ENCODE measurements around the gene LRCH3. TPM values are rescaled to one million over a fixed set of nuclear protein-coding genes. Genes with fewer than 3 reads are reported as not detected.

Gene LRCH3
- total RNA-seq, 1 experiment from 2014 or later, result 63.6 TPM

DNA sequence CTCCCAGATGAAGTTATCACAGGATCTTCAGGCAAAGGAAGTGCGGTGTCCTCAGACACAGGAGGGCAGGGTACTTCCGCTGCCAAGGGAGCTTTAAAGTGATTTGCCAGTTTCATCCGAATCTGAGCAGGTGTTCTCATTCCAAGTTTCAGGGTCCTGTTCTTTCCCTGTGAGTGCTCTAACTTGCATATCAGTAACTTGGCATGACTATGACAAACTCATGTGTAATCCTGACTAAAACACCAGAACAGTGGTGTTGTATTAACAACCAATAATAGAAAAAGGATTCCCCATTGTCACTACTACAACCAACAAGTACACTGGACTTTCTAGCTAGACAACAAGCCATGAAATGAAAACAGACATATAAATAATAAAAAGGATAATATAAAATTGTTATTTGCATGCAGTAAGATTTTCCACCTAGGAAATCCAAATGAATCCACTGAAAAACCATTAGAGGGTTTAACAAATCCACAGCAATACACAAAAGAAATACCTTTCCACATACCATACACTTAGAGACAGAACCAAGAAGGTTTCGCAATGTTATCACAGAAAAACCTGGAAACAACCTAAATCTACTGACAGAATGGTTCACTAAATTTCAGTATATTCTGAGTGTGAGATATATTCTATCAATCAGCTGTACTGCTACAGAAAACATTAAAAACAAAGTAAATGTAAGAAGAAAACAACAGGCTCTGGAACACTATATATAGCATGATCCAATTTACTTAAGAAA lies 118.1 kb downstream of the LRCH3 start:
- Mint-ChIP-seq H3K36me3 (no peaks in the 10 kb centered on the region), H3K4me3 (no peak overlapping the region), H3K9me3 (no peaks in the 10 kb centered on the region), H3K27ac (no peak overlapping the region), H3K27me3 (ENCODE audit: low read depth) (no peaks in the 10 kb centered on the region), H3K4me1 (peaks cover 18% of the 10 kb centered on the region)
- DNase-seq (ENCODE audit: low spot score) (no peak), ATAC-seq (no peak)
- TF ChIP-seq, protein P1, sequence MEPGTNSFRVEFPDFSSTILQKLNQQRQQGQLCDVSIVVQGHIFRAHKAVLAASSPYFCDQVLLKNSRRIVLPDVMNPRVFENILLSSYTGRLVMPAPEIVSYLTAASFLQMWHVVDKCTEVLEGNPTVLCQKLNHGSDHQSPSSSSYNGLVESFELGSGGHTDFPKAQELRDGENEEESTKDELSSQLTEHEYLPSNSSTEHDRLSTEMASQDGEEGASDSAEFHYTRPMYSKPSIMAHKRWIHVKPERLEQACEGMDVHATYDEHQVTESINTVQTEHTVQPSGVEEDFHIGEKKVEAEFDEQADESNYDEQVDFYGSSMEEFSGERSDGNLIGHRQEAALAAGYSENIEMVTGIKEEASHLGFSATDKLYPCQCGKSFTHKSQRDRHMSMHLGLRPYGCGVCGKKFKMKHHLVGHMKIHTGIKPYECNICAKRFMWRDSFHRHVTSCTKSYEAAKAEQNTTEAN (CRISPR knock-in tag; IDR thresholded peaks at IDR 0.05), result no peak
- TF ChIP-seq GABPB1 (CRISPR knock-in tag; IDR thresholded peaks at IDR 0.05), result no peak
- TF ChIP-seq, protein P2, sequence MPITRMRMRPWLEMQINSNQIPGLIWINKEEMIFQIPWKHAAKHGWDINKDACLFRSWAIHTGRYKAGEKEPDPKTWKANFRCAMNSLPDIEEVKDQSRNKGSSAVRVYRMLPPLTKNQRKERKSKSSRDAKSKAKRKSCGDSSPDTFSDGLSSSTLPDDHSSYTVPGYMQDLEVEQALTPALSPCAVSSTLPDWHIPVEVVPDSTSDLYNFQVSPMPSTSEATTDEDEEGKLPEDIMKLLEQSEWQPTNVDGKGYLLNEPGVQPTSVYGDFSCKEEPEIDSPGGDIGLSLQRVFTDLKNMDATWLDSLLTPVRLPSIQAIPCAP (CRISPR knock-in tag; IDR thresholded peaks at IDR 0.05), result no peak
- TF ChIP-seq GRHL2 (CRISPR knock-in tag; IDR thresholded peaks at IDR 0.05; ENCODE audit: insufficient replicate concordance, severe bottlenecking), result no peak
- no peak for TF ChIP-seq ESRRA (CRISPR knock-in tag; IDR thresholded peaks at IDR 0.05; ENCODE audit: borderline replicate concordance)
- TF ChIP-seq, protein P3, sequence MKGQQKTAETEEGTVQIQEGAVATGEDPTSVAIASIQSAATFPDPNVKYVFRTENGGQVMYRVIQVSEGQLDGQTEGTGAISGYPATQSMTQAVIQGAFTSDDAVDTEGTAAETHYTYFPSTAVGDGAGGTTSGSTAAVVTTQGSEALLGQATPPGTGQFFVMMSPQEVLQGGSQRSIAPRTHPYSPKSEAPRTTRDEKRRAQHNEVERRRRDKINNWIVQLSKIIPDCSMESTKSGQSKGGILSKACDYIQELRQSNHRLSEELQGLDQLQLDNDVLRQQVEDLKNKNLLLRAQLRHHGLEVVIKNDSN (CRISPR knock-in tag; IDR thresholded peaks at IDR 0.05), result no peak
- no peak for TF ChIP-seq RORB (CRISPR knock-in tag; IDR thresholded peaks at IDR 0.05)
- TF ChIP-seq ZNF121 (CRISPR knock-in tag; IDR thresholded peaks at IDR 0.05), result no peak
- no peak for TF ChIP-seq JAZF1 (CRISPR knock-in tag; IDR thresholded peaks at IDR 0.05)
- TF ChIP-seq, protein P4, sequence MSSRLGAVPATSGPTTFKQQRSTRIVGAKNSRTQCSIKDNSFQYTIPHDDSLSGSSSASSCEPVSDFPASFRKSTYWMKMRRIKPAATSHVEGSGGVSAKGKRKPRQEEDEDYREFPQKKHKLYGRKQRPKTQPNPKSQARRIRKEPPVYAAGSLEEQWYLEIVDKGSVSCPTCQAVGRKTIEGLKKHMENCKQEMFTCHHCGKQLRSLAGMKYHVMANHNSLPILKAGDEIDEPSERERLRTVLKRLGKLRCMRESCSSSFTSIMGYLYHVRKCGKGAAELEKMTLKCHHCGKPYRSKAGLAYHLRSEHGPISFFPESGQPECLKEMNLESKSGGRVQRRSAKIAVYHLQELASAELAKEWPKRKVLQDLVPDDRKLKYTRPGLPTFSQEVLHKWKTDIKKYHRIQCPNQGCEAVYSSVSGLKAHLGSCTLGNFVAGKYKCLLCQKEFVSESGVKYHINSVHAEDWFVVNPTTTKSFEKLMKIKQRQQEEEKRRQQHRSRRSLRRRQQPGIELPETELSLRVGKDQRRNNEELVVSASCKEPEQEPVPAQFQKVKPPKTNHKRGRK (CRISPR knock-in tag; IDR thresholded peaks at IDR 0.05; ENCODE audit: borderline replicate concordance), result no peak
- ChIA-PET CTCF (interaction anchor here (0.5 to 1.1 kb wide), 2 partner anchors 136 to 171 kb away, joined by 3 to 5 read pairs; no protein-coding TSS in a partner anchor), POLR2A (no interaction called here)

DNA sequence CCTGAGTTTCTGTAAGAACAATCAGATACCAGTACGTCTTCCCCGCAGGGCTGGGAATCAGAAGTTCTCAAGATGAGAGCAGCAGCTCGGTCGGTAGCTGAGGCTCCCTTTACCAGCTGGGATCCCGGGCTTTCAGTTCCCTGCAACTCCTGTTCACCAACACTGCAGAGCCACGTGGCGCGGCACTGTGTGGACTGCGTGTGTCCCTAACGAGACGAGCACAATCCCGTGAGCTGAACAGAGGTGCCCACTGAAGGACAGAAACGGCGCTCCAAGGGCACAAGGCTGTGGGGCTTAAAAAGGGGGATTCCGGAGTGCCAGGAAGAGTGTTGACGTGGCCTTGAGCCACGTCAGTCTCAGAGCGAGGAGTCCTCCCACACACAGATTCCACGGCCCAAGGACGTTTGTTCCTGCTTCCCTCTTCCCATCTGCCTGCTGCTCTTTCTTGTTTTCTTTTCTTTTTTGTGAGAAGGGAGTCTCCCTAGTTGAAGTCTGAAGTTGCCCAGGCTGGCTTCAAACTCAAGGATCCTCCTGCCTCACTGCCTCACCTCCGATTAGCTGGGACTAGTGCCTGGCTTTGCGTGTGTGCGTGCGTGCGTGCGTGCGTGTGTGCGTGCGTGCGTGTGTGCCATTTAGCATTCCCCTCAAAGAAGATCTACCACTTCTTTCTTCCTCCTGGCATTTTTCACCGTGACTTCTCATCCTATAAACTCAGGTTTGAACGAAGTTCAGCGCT lies 121.9 kb downstream of the LRCH3 start:
- ATAC-seq (peak; percentile 44), DNase-seq (ENCODE audit: low spot score) (no peak)
- POLR2A ChIA-PET, result no interaction called here
- Mint-ChIP-seq H3K27me3 (ENCODE audit: low read depth) (no peaks in the 10 kb centered on the region), H3K4me3 (no peak overlapping the region), H3K36me3 (no peaks in the 10 kb centered on the region), H3K27ac (0 out of 2 replicates have a peak overlapping the region, but pooled peaks have one; percentile 45), H3K9me3 (no peaks in the 10 kb centered on the region), H3K4me1 (peaks cover 10% of the 10 kb centered on the region)
- CTCF ChIA-PET, result interaction anchor here (0.5 to 1.4 kb wide), 4 partner anchors 10 to 166 kb away, joined by 3 to 4 read pairs (median 4); no protein-coding TSS in a partner anchor
- TF ChIP-seq SOX15 (CRISPR knock-in tag; IDR thresholded peaks at IDR 0.05) (no peak), TP53 (CRISPR knock-in tag; IDR thresholded peaks at IDR 0.05) (no peak), CBFB (CRISPR knock-in tag; IDR thresholded peaks at IDR 0.05; ENCODE audit: low read depth) (no peak), CREB1 (CRISPR knock-in tag; IDR thresholded peaks at IDR 0.05) (no peak), OVOL2 (CRISPR knock-in tag; IDR thresholded peaks at IDR 0.05; ENCODE audit: borderline replicate concordance) (no peak), GRHL2 (CRISPR knock-in tag; IDR thresholded peaks at IDR 0.05; ENCODE audit: insufficient replicate concordance, severe bottlenecking) (no peak)
- TF ChIP-seq, protein P5, sequence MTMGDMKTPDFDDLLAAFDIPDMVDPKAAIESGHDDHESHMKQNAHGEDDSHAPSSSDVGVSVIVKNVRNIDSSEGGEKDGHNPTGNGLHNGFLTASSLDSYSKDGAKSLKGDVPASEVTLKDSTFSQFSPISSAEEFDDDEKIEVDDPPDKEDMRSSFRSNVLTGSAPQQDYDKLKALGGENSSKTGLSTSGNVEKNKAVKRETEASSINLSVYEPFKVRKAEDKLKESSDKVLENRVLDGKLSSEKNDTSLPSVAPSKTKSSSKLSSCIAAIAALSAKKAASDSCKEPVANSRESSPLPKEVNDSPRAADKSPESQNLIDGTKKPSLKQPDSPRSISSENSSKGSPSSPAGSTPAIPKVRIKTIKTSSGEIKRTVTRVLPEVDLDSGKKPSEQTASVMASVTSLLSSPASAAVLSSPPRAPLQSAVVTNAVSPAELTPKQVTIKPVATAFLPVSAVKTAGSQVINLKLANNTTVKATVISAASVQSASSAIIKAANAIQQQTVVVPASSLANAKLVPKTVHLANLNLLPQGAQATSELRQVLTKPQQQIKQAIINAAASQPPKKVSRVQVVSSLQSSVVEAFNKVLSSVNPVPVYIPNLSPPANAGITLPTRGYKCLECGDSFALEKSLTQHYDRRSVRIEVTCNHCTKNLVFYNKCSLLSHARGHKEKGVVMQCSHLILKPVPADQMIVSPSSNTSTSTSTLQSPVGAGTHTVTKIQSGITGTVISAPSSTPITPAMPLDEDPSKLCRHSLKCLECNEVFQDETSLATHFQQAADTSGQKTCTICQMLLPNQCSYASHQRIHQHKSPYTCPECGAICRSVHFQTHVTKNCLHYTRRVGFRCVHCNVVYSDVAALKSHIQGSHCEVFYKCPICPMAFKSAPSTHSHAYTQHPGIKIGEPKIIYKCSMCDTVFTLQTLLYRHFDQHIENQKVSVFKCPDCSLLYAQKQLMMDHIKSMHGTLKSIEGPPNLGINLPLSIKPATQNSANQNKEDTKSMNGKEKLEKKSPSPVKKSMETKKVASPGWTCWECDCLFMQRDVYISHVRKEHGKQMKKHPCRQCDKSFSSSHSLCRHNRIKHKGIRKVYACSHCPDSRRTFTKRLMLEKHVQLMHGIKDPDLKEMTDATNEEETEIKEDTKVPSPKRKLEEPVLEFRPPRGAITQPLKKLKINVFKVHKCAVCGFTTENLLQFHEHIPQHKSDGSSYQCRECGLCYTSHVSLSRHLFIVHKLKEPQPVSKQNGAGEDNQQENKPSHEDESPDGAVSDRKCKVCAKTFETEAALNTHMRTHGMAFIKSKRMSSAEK (CRISPR knock-in tag; IDR thresholded peaks at IDR 0.05; ENCODE audit: borderline replicate concordance), result no peak
- TF ChIP-seq, protein P6, sequence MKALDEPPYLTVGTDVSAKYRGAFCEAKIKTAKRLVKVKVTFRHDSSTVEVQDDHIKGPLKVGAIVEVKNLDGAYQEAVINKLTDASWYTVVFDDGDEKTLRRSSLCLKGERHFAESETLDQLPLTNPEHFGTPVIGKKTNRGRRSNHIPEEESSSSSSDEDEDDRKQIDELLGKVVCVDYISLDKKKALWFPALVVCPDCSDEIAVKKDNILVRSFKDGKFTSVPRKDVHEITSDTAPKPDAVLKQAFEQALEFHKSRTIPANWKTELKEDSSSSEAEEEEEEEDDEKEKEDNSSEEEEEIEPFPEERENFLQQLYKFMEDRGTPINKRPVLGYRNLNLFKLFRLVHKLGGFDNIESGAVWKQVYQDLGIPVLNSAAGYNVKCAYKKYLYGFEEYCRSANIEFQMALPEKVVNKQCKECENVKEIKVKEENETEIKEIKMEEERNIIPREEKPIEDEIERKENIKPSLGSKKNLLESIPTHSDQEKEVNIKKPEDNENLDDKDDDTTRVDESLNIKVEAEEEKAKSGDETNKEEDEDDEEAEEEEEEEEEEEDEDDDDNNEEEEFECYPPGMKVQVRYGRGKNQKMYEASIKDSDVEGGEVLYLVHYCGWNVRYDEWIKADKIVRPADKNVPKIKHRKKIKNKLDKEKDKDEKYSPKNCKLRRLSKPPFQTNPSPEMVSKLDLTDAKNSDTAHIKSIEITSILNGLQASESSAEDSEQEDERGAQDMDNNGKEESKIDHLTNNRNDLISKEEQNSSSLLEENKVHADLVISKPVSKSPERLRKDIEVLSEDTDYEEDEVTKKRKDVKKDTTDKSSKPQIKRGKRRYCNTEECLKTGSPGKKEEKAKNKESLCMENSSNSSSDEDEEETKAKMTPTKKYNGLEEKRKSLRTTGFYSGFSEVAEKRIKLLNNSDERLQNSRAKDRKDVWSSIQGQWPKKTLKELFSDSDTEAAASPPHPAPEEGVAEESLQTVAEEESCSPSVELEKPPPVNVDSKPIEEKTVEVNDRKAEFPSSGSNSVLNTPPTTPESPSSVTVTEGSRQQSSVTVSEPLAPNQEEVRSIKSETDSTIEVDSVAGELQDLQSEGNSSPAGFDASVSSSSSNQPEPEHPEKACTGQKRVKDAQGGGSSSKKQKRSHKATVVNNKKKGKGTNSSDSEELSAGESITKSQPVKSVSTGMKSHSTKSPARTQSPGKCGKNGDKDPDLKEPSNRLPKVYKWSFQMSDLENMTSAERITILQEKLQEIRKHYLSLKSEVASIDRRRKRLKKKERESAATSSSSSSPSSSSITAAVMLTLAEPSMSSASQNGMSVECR (CRISPR knock-in tag; IDR thresholded peaks at IDR 0.05; ENCODE audit: borderline replicate concordance), result no peak

All from WTC11 (cell line).